SIG-M5 treated with dmso at 0.1 percent for 504 hours (cell line): ENCODE measurements around the gene ARPIN.
"Not testable (repeated sequence)": the region's sequence is repeated elsewhere in the genome, so short reads cannot be mapped to it uniquely, and the experiment has no call there.

Experiments used
- DNase-seq: peaks from one replicate; lab custom pipeline; 2025; ENCODE audit not compliant: unreplicated experiment; lab: John Stamatoyannopoulos, UW

Gene ARPIN

GRCh38 chr15:89912674-89913396, at the start of gene ARPIN:
ARPIN (minus strand) TSS chr15:89912952; CDS start chr15:89912835, 117 bp downstream.
- DNase-seq: no peak

- DNase-seq: no peak
These were observed 45.5 kb upstream of the ARPIN start for GRCh38 chr15:89958107-89958805.

- not testable (repeated sequence) for DNase-seq
These were observed 42.8 kb upstream of the ARPIN start for GRCh38 chr15:89955449-89955998.

GRCh38 chr15:89954541-89954940, 41.8 kb upstream of the ARPIN start:
- DNase-seq: no peak

GRCh38 chr15:89948796-89949195, 36.0 kb upstream of the ARPIN start:
- DNase-seq: no peak

GRCh38 chr15:89947385-89947784, 34.6 kb upstream of the ARPIN start:
- DNase-seq: no peak

- no peak for DNase-seq
These were observed 34.0 kb upstream of the ARPIN start for GRCh38 chr15:89946681-89947299.

GRCh38 chr15:89943721-89944120, 31.0 kb upstream of the ARPIN start:
- not testable (repeated sequence) for DNase-seq

- DNase-seq: no peak
These were observed 27.2 kb upstream of the ARPIN start for GRCh38 chr15:89939910-89940309.

- not testable (repeated sequence) for DNase-seq
These were observed 26.6 kb upstream of the ARPIN start for GRCh38 chr15:89939377-89939776.

- DNase-seq: peak; percentile 25
These were observed 24.9 kb upstream of the ARPIN start for GRCh38 chr15:89937365-89938350.

GRCh38 chr15:89936786-89937265, 24.1 kb upstream of the ARPIN start:
- DNase-seq: no peak

GRCh38 chr15:89936051-89936785, 23.5 kb upstream of the ARPIN start:
- DNase-seq: peak; percentile 61

- no peak for DNase-seq
These were observed 20.1 kb upstream of the ARPIN start for GRCh38 chr15:89932880-89933279.

- DNase-seq: no peak
These were observed 15.7 kb upstream of the ARPIN start for GRCh38 chr15:89928421-89928820.

- no peak for DNase-seq
These were observed 13.4 kb upstream of the ARPIN start for GRCh38 chr15:89926158-89926557.

GRCh38 chr15:89917442-89918101, 4.8 kb upstream of the ARPIN start:
- peak; percentile 25 for DNase-seq

GRCh38 chr15:89916660-89917059, 3.9 kb upstream of the ARPIN start:
- DNase-seq: no peak

- no peak for DNase-seq
These were observed 543 bp downstream of the ARPIN start for GRCh38 chr15:89912145-89912673.
